Parathyroid adenoma (tissue), 2 donors: Measurements from ENCODE around the gene ULK4.
"Not testable (repeated sequence)": the region's sequence is repeated elsewhere in the genome, so short reads cannot be mapped to it uniquely, and the experiment has no call there.

ENCODE experiments used
- H2AFZ ChIP-seq: fragments of 300-600 bp; sonication (generic); one replicate; pipeline ENCODE4 v1.7.0; 2017; ENCODE audit warnings: antibody characterized with exemption, mild to moderate bottlenecking
- H3K27ac ChIP-seq: fragments of 300-600 bp; sonication (generic); one replicate; pipeline ENCODE4 v1.7.0; 2017
- H3K27me3 ChIP-seq: fragments of 300-600 bp; sonication (generic); one replicate; pipeline ENCODE4 v1.7.0; 2017; ENCODE audit warnings: low read length; ENCODE audit not compliant: control insufficient read depth, insufficient read depth
- H3K36me3 ChIP-seq: fragments of 300-600 bp; sonication (generic); one replicate; pipeline ENCODE4 v1.7.0; 2017; ENCODE audit warnings: low read length; ENCODE audit not compliant: control insufficient read depth, insufficient read depth
- H3K4me1 ChIP-seq: fragments of 300-600 bp; sonication (generic); one replicate; pipeline ENCODE4 v1.7.0; 2017; ENCODE audit warnings: control low read depth
- H3K4me2 ChIP-seq: fragments of 300-600 bp; sonication (generic); one replicate; pipeline ENCODE4 v1.7.0; 2017; ENCODE audit warnings: low read length
- H3K4me3 ChIP-seq: fragments of 300-600 bp; sonication (generic); one replicate; pipeline ENCODE4 v1.7.0; 2017; ENCODE audit warnings: low read depth, low read length
- H3K79me2 ChIP-seq: fragments of 300-600 bp; sonication (generic); one replicate; pipeline ENCODE4 v1.7.0; 2017; ENCODE audit warnings: control low read depth
- H3K9ac ChIP-seq: fragments of 300-600 bp; sonication (generic); one replicate; pipeline ENCODE4 v1.7.0; 2017; ENCODE audit warnings: mild to moderate bottlenecking
- H3K9me3 ChIP-seq: fragments of 300-600 bp; sonication (generic); one replicate; pipeline ENCODE4 v1.7.0; 2017; ENCODE audit warnings: low read length; ENCODE audit not compliant: control insufficient read depth
- TF ChIP-seq, protein P1 (sequence below): fragments of 300-600 bp; sonication (generic); IDR thresholded peaks from one replicate; pipeline ENCODE4 v1.7.0; 2017; ENCODE audit warnings: antibody characterized with exemption, mild to moderate bottlenecking
- donor health status: primary hyperparathyroidism.

The ULK4 gene

DNA sequence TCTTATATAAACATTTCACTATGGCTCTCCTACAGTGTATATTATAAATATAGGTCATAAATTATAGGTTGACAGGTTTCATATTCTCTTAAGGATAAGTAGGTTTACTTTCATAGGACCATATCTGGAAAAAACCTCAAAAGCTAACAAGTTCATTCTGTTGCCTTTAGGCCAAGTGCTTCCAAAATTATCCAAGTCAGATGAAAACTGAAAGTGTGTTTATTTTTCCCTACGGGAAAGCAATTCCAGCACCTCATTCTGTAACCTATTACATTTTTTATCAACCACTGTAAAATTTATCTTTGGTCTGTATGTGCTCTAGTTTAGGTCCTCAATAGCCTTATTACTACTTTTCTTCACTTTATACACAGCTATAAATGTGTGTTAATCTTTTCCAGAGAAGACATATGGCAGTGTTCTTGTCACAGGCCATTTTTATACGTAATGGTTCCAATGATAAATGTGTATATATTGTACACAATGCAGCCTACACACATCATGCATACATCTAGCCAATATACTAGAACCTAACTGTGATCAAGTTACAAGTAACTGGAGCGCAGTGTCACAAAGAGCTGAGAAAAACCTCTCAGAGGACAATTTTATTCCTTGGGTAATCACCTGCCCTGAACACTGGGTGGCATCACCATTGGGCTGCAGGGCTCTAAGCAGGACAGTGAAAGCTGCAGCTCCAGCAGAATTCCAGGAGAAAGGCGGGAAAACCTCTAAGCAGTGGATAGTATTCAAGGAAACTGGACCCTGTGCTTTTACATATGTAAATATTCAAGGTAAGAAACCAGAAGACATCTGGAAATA, 511.3 kb downstream of the ULK4 start:
- Histone ChIP-seq H3K4me2 (no peak overlapping the region), H3K79me2 (no peaks in the 10 kb centered on the region), H3K36me3 (no peaks in the 10 kb centered on the region), H3K9me3 (no peaks in the 10 kb centered on the region), H2AFZ (peak overlapping the region; percentile 8), H3K4me1 (peaks cover 4% of the 10 kb centered on the region), H3K4me3 (no peak overlapping the region), H3K9ac (no peak overlapping the region), H3K27me3 (no peaks in the 10 kb centered on the region), H3K27ac (no peak overlapping the region)
- TF ChIP-seq, protein P1, sequence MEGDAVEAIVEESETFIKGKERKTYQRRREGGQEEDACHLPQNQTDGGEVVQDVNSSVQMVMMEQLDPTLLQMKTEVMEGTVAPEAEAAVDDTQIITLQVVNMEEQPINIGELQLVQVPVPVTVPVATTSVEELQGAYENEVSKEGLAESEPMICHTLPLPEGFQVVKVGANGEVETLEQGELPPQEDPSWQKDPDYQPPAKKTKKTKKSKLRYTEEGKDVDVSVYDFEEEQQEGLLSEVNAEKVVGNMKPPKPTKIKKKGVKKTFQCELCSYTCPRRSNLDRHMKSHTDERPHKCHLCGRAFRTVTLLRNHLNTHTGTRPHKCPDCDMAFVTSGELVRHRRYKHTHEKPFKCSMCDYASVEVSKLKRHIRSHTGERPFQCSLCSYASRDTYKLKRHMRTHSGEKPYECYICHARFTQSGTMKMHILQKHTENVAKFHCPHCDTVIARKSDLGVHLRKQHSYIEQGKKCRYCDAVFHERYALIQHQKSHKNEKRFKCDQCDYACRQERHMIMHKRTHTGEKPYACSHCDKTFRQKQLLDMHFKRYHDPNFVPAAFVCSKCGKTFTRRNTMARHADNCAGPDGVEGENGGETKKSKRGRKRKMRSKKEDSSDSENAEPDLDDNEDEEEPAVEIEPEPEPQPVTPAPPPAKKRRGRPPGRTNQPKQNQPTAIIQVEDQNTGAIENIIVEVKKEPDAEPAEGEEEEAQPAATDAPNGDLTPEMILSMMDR: peak; percentile 50

DNA sequence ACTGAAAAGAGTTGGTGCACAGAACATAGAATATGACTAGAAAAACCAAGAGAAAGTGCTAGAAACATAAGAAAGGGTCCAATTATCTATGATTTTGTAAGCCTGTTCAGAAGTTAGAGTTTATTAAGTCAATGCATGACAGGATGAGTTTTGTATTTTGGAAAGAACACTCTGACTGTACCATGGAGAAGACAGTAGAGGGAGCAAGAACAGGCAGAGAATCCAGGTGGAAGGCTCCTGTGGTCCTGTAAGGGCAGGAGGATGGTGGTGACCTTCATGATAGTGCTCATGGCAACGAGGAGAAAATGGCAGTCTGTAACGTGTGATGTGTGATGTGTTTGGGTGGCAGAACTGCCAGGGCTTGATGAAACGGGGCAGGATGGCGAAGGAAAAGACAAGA, 513.5 kb downstream of the ULK4 start:
- Histone ChIP-seq H3K4me2 (no peak overlapping the region), H3K27me3 (no peaks in the 10 kb centered on the region), H3K36me3 (no peaks in the 10 kb centered on the region), H3K9ac (no peak overlapping the region), H3K9me3 (no peaks in the 10 kb centered on the region), H3K79me2 (no peaks in the 10 kb centered on the region), H3K4me1 (peaks cover 4% of the 10 kb centered on the region), H2AFZ (no peak overlapping the region), H3K4me3 (no peak overlapping the region), H3K27ac (no peak overlapping the region)
- TF ChIP-seq, protein P1: no peak

DNA sequence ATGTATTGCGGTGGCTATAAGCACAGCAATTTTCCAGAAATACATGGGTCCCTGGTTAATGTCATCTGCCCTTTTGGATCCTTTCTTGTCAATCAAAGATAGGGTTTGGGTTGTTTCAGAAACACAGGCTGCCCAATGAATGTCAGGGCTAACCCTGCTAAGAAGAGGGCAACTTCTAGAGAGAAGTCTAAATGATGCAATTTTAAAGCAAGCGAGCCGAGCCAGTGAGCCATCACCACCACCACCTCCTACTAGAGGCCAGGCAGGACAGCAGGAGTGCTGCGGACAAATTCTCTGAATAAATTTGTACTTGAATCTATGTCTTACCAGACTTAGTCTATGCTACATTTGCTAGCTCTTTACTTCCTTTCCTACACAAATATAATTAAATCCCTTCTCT, 514.2 kb downstream of the ULK4 start:
- H2AFZ ChIP-seq: no peak overlapping the region
- no peaks in the 10 kb centered on the region for H3K9me3 ChIP-seq
- H3K4me3 ChIP-seq: no peak overlapping the region

DNA sequence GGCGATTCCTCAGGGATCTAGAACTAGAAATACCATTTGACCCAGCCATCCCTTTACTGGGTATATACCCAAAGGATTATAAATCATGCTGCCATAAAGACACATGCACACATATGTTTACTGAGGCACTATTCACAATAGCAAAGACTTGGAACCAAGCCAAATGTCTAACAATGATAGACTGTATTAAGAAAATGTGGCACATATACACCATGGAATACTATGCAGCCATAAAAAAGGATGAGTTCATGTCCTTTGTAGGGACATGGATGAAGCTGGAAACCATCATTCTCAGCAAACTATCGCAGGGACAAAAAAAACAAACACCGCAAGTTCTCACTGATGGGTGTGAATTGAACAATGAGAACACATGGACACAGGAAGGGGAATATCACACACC, 515.6 kb downstream of the ULK4 start:
- H3K4me3 ChIP-seq, H3K4me2 ChIP-seq, H3K79me2 ChIP-seq, H2AFZ ChIP-seq, H3K9me3 ChIP-seq, H3K36me3 ChIP-seq, H3K27ac ChIP-seq, H3K27me3 ChIP-seq, H3K4me1 ChIP-seq, H3K9ac ChIP-seq: not testable (repeated sequence)

More for the DNA sequence above, 514.2 kb downstream of the ULK4 start:
- TF ChIP-seq, protein P1: no peak
- no peak overlapping the region for H3K27ac ChIP-seq
- H3K36me3 ChIP-seq: no peaks in the 10 kb centered on the region
- no peaks in the 10 kb centered on the region for H3K27me3 ChIP-seq
- no peaks in the 10 kb centered on the region for H3K79me2 ChIP-seq
- H3K9ac ChIP-seq: no peak overlapping the region
- H3K4me1 ChIP-seq: peaks cover 4% of the 10 kb centered on the region
- no peak overlapping the region for H3K4me2 ChIP-seq

DNA sequence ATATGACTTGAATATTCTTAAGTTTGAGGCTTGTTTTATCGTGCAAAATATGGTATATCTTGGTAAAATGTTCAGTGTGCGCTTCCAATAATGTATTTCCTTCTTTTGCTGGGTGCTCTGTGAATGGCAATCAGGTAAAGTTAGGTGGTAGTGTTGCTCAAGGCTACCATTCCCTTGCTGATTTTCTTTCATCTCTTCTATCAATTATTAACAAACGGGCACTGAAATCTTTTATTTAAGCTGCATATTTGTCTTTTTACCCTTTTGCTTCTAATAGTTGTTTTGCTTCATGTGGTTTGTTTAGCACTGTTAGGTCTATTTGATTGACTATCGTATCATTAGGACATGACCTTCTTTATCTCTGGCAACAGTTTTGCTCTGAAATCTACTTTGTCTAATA, 520.3 kb downstream of the ULK4 start:
- Histone ChIP-seq H3K9me3 (no peaks in the 10 kb centered on the region), H3K36me3 (no peaks in the 10 kb centered on the region)
- TF ChIP-seq, protein P1: no peak

More for the DNA sequence above, 520.3 kb downstream of the ULK4 start:
- Histone ChIP-seq H3K4me2 (no peak overlapping the region), H3K9ac (no peak overlapping the region), H3K4me3 (no peak overlapping the region), H2AFZ (no peak overlapping the region), H3K79me2 (no peaks in the 10 kb centered on the region), H3K27ac (no peak overlapping the region), H3K27me3 (no peaks in the 10 kb centered on the region), H3K4me1 (no peaks in the 10 kb centered on the region)
